Measurements from ENCODE around the gene ZBTB44.

DNA sequence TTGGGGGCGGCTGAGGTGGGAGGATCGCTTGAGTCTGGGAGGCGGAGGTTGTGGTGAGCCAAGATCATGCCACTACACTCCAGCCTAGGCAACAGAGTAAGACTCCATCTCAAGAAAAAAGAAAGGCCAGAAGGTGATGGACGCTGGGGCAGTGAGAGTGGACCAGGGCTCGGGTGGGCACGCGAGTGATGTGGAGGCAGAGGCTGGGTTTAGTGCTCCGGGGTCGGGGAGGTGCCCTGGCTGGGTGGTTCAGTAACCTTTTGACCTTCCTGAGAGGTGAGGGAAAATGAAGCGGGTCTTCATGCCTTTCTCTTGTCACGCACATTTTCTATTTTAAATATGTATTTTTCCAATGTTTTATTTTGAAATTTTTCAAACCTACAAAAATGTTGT, 110.0 kb downstream of the ZBTB44 start:
- TF ChIP-seq, protein P1, sequence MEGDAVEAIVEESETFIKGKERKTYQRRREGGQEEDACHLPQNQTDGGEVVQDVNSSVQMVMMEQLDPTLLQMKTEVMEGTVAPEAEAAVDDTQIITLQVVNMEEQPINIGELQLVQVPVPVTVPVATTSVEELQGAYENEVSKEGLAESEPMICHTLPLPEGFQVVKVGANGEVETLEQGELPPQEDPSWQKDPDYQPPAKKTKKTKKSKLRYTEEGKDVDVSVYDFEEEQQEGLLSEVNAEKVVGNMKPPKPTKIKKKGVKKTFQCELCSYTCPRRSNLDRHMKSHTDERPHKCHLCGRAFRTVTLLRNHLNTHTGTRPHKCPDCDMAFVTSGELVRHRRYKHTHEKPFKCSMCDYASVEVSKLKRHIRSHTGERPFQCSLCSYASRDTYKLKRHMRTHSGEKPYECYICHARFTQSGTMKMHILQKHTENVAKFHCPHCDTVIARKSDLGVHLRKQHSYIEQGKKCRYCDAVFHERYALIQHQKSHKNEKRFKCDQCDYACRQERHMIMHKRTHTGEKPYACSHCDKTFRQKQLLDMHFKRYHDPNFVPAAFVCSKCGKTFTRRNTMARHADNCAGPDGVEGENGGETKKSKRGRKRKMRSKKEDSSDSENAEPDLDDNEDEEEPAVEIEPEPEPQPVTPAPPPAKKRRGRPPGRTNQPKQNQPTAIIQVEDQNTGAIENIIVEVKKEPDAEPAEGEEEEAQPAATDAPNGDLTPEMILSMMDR (IDR thresholded peaks at IDR 0.05), result no peak
- no peak for TF ChIP-seq EP300 (IDR thresholded peaks at IDR 0.05)
- no peak for TF ChIP-seq POLR2AphosphoS5 (IDR thresholded peaks at IDR 0.05)
